ENCODE results near the gene LOXL4.

The LOXL4 gene

GRCh38 chr10:98253499-98253898, 14.5 kb downstream of the LOXL4 start:
- no peak for TF ChIP-seq MYC (IDR thresholded peaks at IDR 0.05; ENCODE audit: low read depth, low read length)
- no peak for TF ChIP-seq POLR2A (IDR thresholded peaks at IDR 0.05; ENCODE audit: extremely low read depth, insufficient read length)
- TF ChIP-seq CTCF (IDR thresholded peaks at IDR 0.05; ENCODE audit: low read depth, low read length): no peak
- TF ChIP-seq MAX (IDR thresholded peaks at IDR 0.05; ENCODE audit: low read depth, low read length): no peak
- no peak overlapping the region for H3K4me3 ChIP-seq (ENCODE audit: low read depth, low read length)
- DNase-seq (ENCODE audit: low read depth): no peak

GRCh38 chr10:98252464-98252863, 15.5 kb downstream of the LOXL4 start:
- H3K4me3 ChIP-seq (ENCODE audit: low read depth, low read length): no peak overlapping the region
- TF ChIP-seq MAX (IDR thresholded peaks at IDR 0.05; ENCODE audit: low read depth, low read length) (no peak), POLR2A (IDR thresholded peaks at IDR 0.05; ENCODE audit: extremely low read depth, insufficient read length) (no peak), CTCF (IDR thresholded peaks at IDR 0.05; ENCODE audit: low read depth, low read length) (no peak), MYC (IDR thresholded peaks at IDR 0.05; ENCODE audit: low read depth, low read length) (no peak)
- DNase-seq (ENCODE audit: low read depth): no peak

GRCh38 chr10:98251399-98251798, 16.6 kb downstream of the LOXL4 start:
- TF ChIP-seq POLR2A (IDR thresholded peaks at IDR 0.05; ENCODE audit: extremely low read depth, insufficient read length): no peak
- no peak for TF ChIP-seq MAX (IDR thresholded peaks at IDR 0.05; ENCODE audit: low read depth, low read length)
- TF ChIP-seq CTCF (IDR thresholded peaks at IDR 0.05; ENCODE audit: low read depth, low read length): no peak
- no peak for TF ChIP-seq MYC (IDR thresholded peaks at IDR 0.05; ENCODE audit: low read depth, low read length)
- DNase-seq (ENCODE audit: low read depth): no peak
- no peak overlapping the region for H3K4me3 ChIP-seq (ENCODE audit: low read depth, low read length)

- TF ChIP-seq MYC (IDR thresholded peaks at IDR 0.05; ENCODE audit: low read depth, low read length) (no peak), CTCF (IDR thresholded peaks at IDR 0.05; ENCODE audit: low read depth, low read length) (no peak), POLR2A (IDR thresholded peaks at IDR 0.05; ENCODE audit: extremely low read depth, insufficient read length) (no peak), MAX (IDR thresholded peaks at IDR 0.05; ENCODE audit: low read depth, low read length) (no peak)
- no peak for DNase-seq (ENCODE audit: low read depth)
- no peak overlapping the region for H3K4me3 ChIP-seq (ENCODE audit: low read depth, low read length)
Observed at GRCh38 chr10:98249134-98249533, 18.9 kb downstream of the LOXL4 start.

GRCh38 chr10:98248018-98248417, 20.0 kb downstream of the LOXL4 start:
- no peak for DNase-seq (ENCODE audit: low read depth)
- no peak overlapping the region for H3K4me3 ChIP-seq (ENCODE audit: low read depth, low read length)
- TF ChIP-seq MYC (IDR thresholded peaks at IDR 0.05; ENCODE audit: low read depth, low read length): no peak
- no peak for TF ChIP-seq MAX (IDR thresholded peaks at IDR 0.05; ENCODE audit: low read depth, low read length)
- no peak for TF ChIP-seq CTCF (IDR thresholded peaks at IDR 0.05; ENCODE audit: low read depth, low read length)
- TF ChIP-seq POLR2A (IDR thresholded peaks at IDR 0.05; ENCODE audit: extremely low read depth, insufficient read length): no peak

Data from NB4 (cell line).